ENCODE data around the gene PCBP3. TPM values are rescaled to one million over a fixed set of nuclear protein-coding genes. Genes with fewer than 3 reads are reported as not detected.

The PCBP3 gene
- total and polyA plus RNA-seq, 2 of the 8 experiments (the other 6 are each of a cell fraction or from before 2014, with no cell fraction given), result 3.5 to 6.3 TPM

DNA sequence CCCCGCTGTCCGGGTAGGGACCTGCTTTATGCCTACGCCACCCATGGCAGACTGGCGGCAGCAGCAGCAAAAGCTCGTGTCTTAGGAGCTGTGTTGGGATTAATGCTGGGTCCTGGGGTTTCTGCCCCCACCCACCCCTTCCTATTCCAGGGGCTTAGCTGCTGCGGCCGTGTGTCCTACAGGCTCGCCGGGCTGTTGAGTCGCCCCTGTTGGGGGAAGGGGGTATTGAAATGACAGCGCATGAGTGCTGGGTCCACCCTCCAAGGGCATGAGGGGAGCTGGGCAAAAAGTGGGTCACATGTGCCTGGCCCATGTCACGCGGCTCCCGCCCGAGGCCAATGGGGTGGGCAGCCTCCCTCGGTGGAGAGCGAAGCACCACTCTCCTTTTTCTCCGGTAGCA is 219.7 kb downstream of the PCBP3 start:
- no peak overlapping the region for H3K18ac ChIP-seq (ENCODE audit: extremely low read depth, low read length)
- H3K23ac ChIP-seq (ENCODE audit: insufficient read length), result no peak overlapping the region
- H4K5ac ChIP-seq (ENCODE audit: insufficient read length, low read depth, low read length), result no peak overlapping the region
- H2BK20ac ChIP-seq (ENCODE audit: low read length), result no peak overlapping the region
- no peak overlapping the region for H2BK12ac ChIP-seq (ENCODE audit: low read depth, low read length)
- H3K9ac ChIP-seq (replicated peaks in 1 of 4; ENCODE audit: extremely low read depth in 1 of 4, low read depth in 3 of 4, low read length in 3 of 4), result no peak overlapping the region
- H3K27me3 ChIP-seq (replicated peaks in 1 of 4; ENCODE audit: control insufficient read depth in 3 of 4, extremely low read depth in 1 of 4, insufficient read depth in 3 of 4, low read length in 3 of 4), result no peaks in the 10 kb centered on the region
- no peak for FAIRE-seq
- H3K23me2 ChIP-seq (ENCODE audit: low read depth, low read length), result no peaks in the 10 kb centered on the region
- H2AK5ac ChIP-seq (ENCODE audit: low read depth, low read length), result no peak overlapping the region
- H4K20me1 ChIP-seq (replicated peaks in 1 of 2; ENCODE audit: control insufficient read depth in 1 of 2, insufficient read depth in 2 of 2, low read length in 2 of 2), result no peaks in the 10 kb centered on the region
- POLR2A ChIA-PET (ENCODE audit: partially characterized antibody), result no interaction called here
- no peaks in the 10 kb centered on the region for H3K79me2 ChIP-seq (ENCODE audit: control insufficient read depth in 1 of 2, insufficient read depth in 2 of 2, low read length in 2 of 2)
- CTCF ChIA-PET (ENCODE audit: partially characterized antibody), result interaction anchor here (0.5 to 2.5 kb wide), 9 partner anchors 9 to 212 kb away, joined by 3 to 17 read pairs (median 3); no protein-coding TSS in a partner anchor
- no peak for DNase-seq (ENCODE audit: low read depth in 1 of 2, low spot score in 2 of 2)
- H3K36me3 ChIP-seq (ENCODE audit: control insufficient read depth in 2 of 4, insufficient read depth in 4 of 4, low read length in 3 of 4), result no peaks in the 10 kb centered on the region
- WGBS, 2 experiments (ENCODE audit: extremely low coverage in 1 of 2, insufficient coverage in 1 of 2, insufficient read length in 1 of 2, insufficient replicate concordance in 2 of 2, low coverage in 1 of 2, low lambda C conversion rate in 2 of 2, missing lambda C conversion rate in 1 of 2), result 97% methylated on average over 17 of the region's 18 CpGs; no CpG with 5 or more reads in 1 of the 2 experiments
- TF ChIP-seq, protein P1, sequence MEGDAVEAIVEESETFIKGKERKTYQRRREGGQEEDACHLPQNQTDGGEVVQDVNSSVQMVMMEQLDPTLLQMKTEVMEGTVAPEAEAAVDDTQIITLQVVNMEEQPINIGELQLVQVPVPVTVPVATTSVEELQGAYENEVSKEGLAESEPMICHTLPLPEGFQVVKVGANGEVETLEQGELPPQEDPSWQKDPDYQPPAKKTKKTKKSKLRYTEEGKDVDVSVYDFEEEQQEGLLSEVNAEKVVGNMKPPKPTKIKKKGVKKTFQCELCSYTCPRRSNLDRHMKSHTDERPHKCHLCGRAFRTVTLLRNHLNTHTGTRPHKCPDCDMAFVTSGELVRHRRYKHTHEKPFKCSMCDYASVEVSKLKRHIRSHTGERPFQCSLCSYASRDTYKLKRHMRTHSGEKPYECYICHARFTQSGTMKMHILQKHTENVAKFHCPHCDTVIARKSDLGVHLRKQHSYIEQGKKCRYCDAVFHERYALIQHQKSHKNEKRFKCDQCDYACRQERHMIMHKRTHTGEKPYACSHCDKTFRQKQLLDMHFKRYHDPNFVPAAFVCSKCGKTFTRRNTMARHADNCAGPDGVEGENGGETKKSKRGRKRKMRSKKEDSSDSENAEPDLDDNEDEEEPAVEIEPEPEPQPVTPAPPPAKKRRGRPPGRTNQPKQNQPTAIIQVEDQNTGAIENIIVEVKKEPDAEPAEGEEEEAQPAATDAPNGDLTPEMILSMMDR (IDR thresholded peaks at IDR 0.05; ENCODE audit: control extremely low read depth in 1 of 3, insufficient read depth in 1 of 3, low read depth in 1 of 3, low read length in 3 of 3), result peak in 1 of 3 experiments; percentile 15; a peak in 1 of 4 replicates
- TF ChIP-seq SP1 (IDR thresholded peaks at IDR 0.05; ENCODE audit: low read depth, low read length) (no peak), TEAD4 (IDR thresholded peaks at IDR 0.05; ENCODE audit: low read depth, low read length) (no peak)
- TF ChIP-seq, protein P2, sequence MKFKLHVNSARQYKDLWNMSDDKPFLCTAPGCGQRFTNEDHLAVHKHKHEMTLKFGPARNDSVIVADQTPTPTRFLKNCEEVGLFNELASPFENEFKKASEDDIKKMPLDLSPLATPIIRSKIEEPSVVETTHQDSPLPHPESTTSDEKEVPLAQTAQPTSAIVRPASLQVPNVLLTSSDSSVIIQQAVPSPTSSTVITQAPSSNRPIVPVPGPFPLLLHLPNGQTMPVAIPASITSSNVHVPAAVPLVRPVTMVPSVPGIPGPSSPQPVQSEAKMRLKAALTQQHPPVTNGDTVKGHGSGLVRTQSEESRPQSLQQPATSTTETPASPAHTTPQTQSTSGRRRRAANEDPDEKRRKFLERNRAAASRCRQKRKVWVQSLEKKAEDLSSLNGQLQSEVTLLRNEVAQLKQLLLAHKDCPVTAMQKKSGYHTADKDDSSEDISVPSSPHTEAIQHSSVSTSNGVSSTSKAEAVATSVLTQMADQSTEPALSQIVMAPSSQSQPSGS (IDR thresholded peaks at IDR 0.05; ENCODE audit: low read length), result no peak
- no peak overlapping the region for H2AFZ ChIP-seq (ENCODE audit: low read length)
- no peak overlapping the region for H3K27ac ChIP-seq (ENCODE audit: low read depth, low read length)
- no peaks in the 10 kb centered on the region for H3K79me1 ChIP-seq (ENCODE audit: low read depth, low read length)
- no peaks in the 10 kb centered on the region for H3K9me3 ChIP-seq (ENCODE audit: insufficient read depth in 2 of 2, low read depth in 1 of 2, low read length in 1 of 2)
- no peak overlapping the region for H2BK15ac ChIP-seq (ENCODE audit: low read length)
- no peak overlapping the region for H2BK5ac ChIP-seq (ENCODE audit: low read depth, low read length)
- no peak overlapping the region for H3K4ac ChIP-seq (replicated peaks; ENCODE audit: insufficient read length, low read depth, low read length)
- no peak overlapping the region for H3K4me3 ChIP-seq (ENCODE audit: extremely low read depth in 1 of 4, insufficient read depth in 2 of 4, low read depth in 3 of 4, low read length in 4 of 4)
- no peaks in the 10 kb centered on the region for H3K4me1 ChIP-seq (replicated peaks in 1 of 4; ENCODE audit: control insufficient read depth in 3 of 4, insufficient read depth in 4 of 4, low read length in 3 of 4)
- no peak overlapping the region for H3K4me2 ChIP-seq (ENCODE audit: insufficient read depth in 1 of 2, low read depth in 2 of 2, low read length in 2 of 2)
- no peak overlapping the region for H3K56ac ChIP-seq (replicated peaks; ENCODE audit: insufficient read length, low read depth, low read length)
- H3K14ac ChIP-seq (ENCODE audit: insufficient read length), result no peak overlapping the region
- H2BK120ac ChIP-seq (replicated peaks; ENCODE audit: low read depth, low read length), result no peak overlapping the region
- H4K8ac ChIP-seq (ENCODE audit: extremely low read depth, insufficient read depth, low read length), result no peak overlapping the region
- no peak overlapping the region for H4K91ac ChIP-seq (replicated peaks; ENCODE audit: insufficient read length, low read length)
